Right lobe of liver (tissue), 6 donors: ENCODE measurements around the gene ANO9. TPM values are rescaled to one million over a fixed set of nuclear protein-coding genes. Genes with fewer than 3 reads are reported as not detected.

Experiments
- ATAC-seq, 4 donors: fragments of 200-7000 bp; cut with Tn5 transposase; one replicate each; pipeline ENCODE4 v1.9.1; 2020; ENCODE audit warnings: mild to moderate bottlenecking in 4 of 4, moderate library complexity in 4 of 4
- DNase-seq, 3 donors: peaks; one replicate each; pipeline ENCODE4 v3.0.0-alpha.2; 2020
- H3K27ac ChIP-seq, 3 donors: fragments of 200-600 bp; one replicate each; pipeline ENCODE4 v1.8.0; 2022
- H3K27me3 ChIP-seq, 2 donors: fragments of 200-600 bp; one replicate each; pipeline ENCODE4 v1.8.0; 2022
- H3K36me3 ChIP-seq, 4 donors: fragments of 200-600 bp; sonication (generic) in 1 of 4; one replicate each; pipeline versions ENCODE4 v1.5.1 to v1.8.0; 2017 to 2022; ENCODE audit warnings: control low read depth in 1 of 4
- H3K4me1 ChIP-seq, 4 donors: fragments of 200-600 bp; sonication (generic) in 1 of 4; one replicate each; pipeline versions ENCODE4 v1.5.1 to v1.8.0; 2017 to 2022; ENCODE audit warnings: control low read depth in 1 of 4
- H3K4me3 ChIP-seq, 3 donors: fragments of 200-600 bp; one replicate each; pipeline ENCODE4 v1.8.0; 2022
- H3K9me3 ChIP-seq, 4 donors: fragments of 200-600 bp; sonication (generic) in 1 of 4; one replicate each; pipeline versions ENCODE4 v1.5.1 to v1.8.0; 2017 to 2022; ENCODE audit warnings: control low read depth in 1 of 4
- CTCF ChIP-seq, 4 donors: fragments of 200-600 bp in 3 of 4; fragments of 450-650 bp in 1 of 4; IDR thresholded peaks; one replicate each; pipeline versions ENCODE4 v1.5.1 to v1.8.0; 2016 to 2022; ENCODE audit warnings: antibody characterized with exemption in 4 of 4, mild to moderate bottlenecking in 2 of 4
- POLR2A ChIP-seq: fragments of 450-650 bp; IDR thresholded peaks from one replicate; pipeline ENCODE4 v1.6.1; 2017; ENCODE audit warnings: antibody characterized with exemption, mild to moderate bottlenecking
- WGBS: methylation state at CpG from one replicate; pipeline ENCODE4 v1.1.6; 2018; ENCODE audit warnings: low coverage, low lambda C conversion rate; ENCODE audit not compliant: insufficient coverage; ENCODE audit errors: missing lambda C conversion rate; 5-methylcytosine and 5-hydroxymethylcytosine counted together
- intact Hi-C, 2 donors: fragments of 100-400 bp; cut with DNase I; formaldehyde crosslinking; loops; one replicate each; pipeline versions ENCODE4 v1.11.2 to v1.14.1; 2022
- small RNA-seq, 2 experiments: library from RNA; depleted of rRNA; stranded (forward); fragments of <200 nt; gene quantifications; one replicate each; pipeline ENCODE3, GENCODE V24; 2016
- total RNA-seq, 6 experiments: library from RNA; depleted of rRNA in 2 of 6; stranded (reverse); fragments of >200 nt in 2 of 6; fragmentation: NEBNext Ultra II Directional in 3 of 6; extraction: Animal tissue kit (Norgen Biotek cat#: 25700) in 3 of 6; gene quantifications; one replicate each; pipeline versions ENCODE4 v1.1.0 to v1.2.4, GENCODE V29; 2016 to 2023
- donor health status: DM: no; HTN: yes; CAD: no.
- donor health status: DM: no; HTN: no; CAD: no.
- donor health status: DM: no; HTN: no; CAD: no.
- donor health status: DM: no; HTN: yes; CAD: no.
- donor health status: DM: no; HTN: yes; CAD: no.

The ANO9 gene
- total RNA-seq, 6 experiments from 2014 or later = 0.09 to 1.0 (median 0.28) TPM; not detected in 1

GRCh38 chr11:369336-370018 lies 72.3 kb downstream of the ANO9 start, which contains the start of gene B4GALNT4:
TSS of gene B4GALNT4 (plus strand) at chr11:369499. CDS start at chr11:369804, 305 bp downstream.
- Histone ChIP-seq H3K9me3 (no peaks in the 10 kb centered on the region), H3K4me1 (no peaks in the 10 kb centered on the region), H3K4me3 (no peak within 1 kb of the TSS), H3K27me3 (peaks cover 0 to 10% of the 10 kb centered on the region in 2 donors), H3K36me3 (no peaks in the 10 kb centered on the region), H3K27ac (no peak within 1 kb of the TSS)
- TF ChIP-seq CTCF (IDR thresholded peaks at IDR 0.05) (no peak), POLR2A (no peak)
- intact Hi-C loops = loop anchor here (5.0 to 10.0 kb wide), 3 partner anchors 65 to 115 kb away; partner anchors contain the start of gene IFITM2 (in 1 of the 2)
- DNase-seq = peak in 1 of 3 donors; percentile 20
- 3% methylated on average over 34 of the region's 118 CpGs for WGBS
- ATAC-seq = no peak

GRCh38 chr11:368414-369335 lies 73.1 kb downstream of the ANO9 start:
- Histone ChIP-seq H3K27me3 (peaks cover 0 to 10% of the 10 kb centered on the region in 2 donors), H3K4me3 (no peak overlapping the region), H3K27ac (no peak overlapping the region), H3K36me3 (no peaks in the 10 kb centered on the region), H3K9me3 (no peaks in the 10 kb centered on the region), H3K4me1 (no peaks in the 10 kb centered on the region)
- ATAC-seq = peak in 2 of 4 donors; percentile 22 to 26
- peak in 1 of 3 donors; percentile 52 for DNase-seq
- TF ChIP-seq POLR2A (no peak), CTCF (IDR thresholded peaks at IDR 0.05) (no peak)
- intact Hi-C loops = loop anchor here (5.0 to 10.0 kb wide), 3 partner anchors 64 to 114 kb away; partner anchors contain the start of gene IFITM2 (in 1 of the 2)
- WGBS = 0% methylated on average over 12 of the region's 61 CpGs

- intact Hi-C loops = loop anchor here (5.0 to 10.0 kb wide), 3 partner anchors 63 to 113 kb away; partner anchors contain the start of gene IFITM2 (in 1 of the 2)
- DNase-seq (no peak), ATAC-seq (no peak)
- Histone ChIP-seq H3K27ac (no peak overlapping the region), H3K4me3 (no peak overlapping the region), H3K36me3 (no peaks in the 10 kb centered on the region), H3K4me1 (no peaks in the 10 kb centered on the region), H3K9me3 (no peaks in the 10 kb centered on the region), H3K27me3 (peaks cover 0 to 10% of the 10 kb centered on the region in 2 donors)
- 17% methylated on average over 3 of the region's 7 CpGs for WGBS
- no peak for TF ChIP-seq CTCF (IDR thresholded peaks at IDR 0.05)
- TF ChIP-seq POLR2A = no peak
Observed at GRCh38 chr11:367956-368413, 73.8 kb downstream of the ANO9 start.

Small RNA genes lying within 50 kb of the gene (small RNA-seq; reads per million reads assigned to genes)
- 0 to 0.26 reads per million in 2 experiments for gene RN7SL838P

Other genes with a start within 250 kb of the ANO9 start
- gene SCGB1C1, start 248.9 kb downstream of the ANO9 start, total RNA-seq = not detected
- 10 to 100 TPM; 17.2 to 28.9 (median 24.8) TPM for gene BET1L, start 234.6 kb downstream of the ANO9 start, total RNA-seq
- 10 to 100 TPM; 29.7 to 54.0 (median 32.4) TPM for gene RIC8A, start 234.3 kb downstream of the ANO9 start, total RNA-seq
- 10 to 100 TPM in 5 of 6 experiments, 1 to 10 TPM in 1; 9.2 to 22.0 (median 15.5) TPM for gene SIRT3, start 205.7 kb downstream of the ANO9 start, total RNA-seq
- 10 to 100 TPM; 46.1 to 71.5 (median 48.7) TPM for gene PSMD13, start 205.0 kb downstream of the ANO9 start, total RNA-seq
- 1 to 10 TPM in 4 of 6 experiments, under 1 TPM in 2; 0.22 to 6.2 (median 1.6) TPM for gene NLRP6, start 163.6 kb downstream of the ANO9 start, total RNA-seq
- gene PGGHG, start 152.9 kb downstream of the ANO9 start, total RNA-seq = 100 to 1,000 TPM in 1 of 6 experiments, 10 to 100 TPM in 4, 1 to 10 TPM in 1; 7.7 to 110 (median 13.8) TPM
- gene IFITM5, start 142.5 kb downstream of the ANO9 start, total RNA-seq = not detected
- gene IFITM2, start 134.2 kb downstream of the ANO9 start, total RNA-seq = 100 to 1,000 TPM; 157 to 624 (median 390) TPM
- 100 to 1,000 TPM in 2 of 6 experiments, 10 to 100 TPM in 4; 15.7 to 159 (median 72.5) TPM for gene IFITM1, start 128.0 kb downstream of the ANO9 start, total RNA-seq
- gene IFITM3, start 121.2 kb downstream of the ANO9 start, total RNA-seq = 1,000 to 10,000 TPM in 1 of 6 experiments, 100 to 1,000 TPM in 5; 445 to 1,124 (median 694) TPM
- gene B4GALNT4, start 72.5 kb downstream of the ANO9 start, total RNA-seq = under 1 TPM in 2 of 6 experiments, not detected in 4; 0.05 to 0.07 TPM
- gene PKP3, start 47.8 kb downstream of the ANO9 start, total RNA-seq = 1 to 10 TPM in 1 of 6 experiments, under 1 TPM in 2, not detected in 3; 0.43 to 1.5 (median 0.47) TPM
- 100 to 1,000 TPM in 2 of 6 experiments, 10 to 100 TPM in 4; 48.2 to 133 (median 66.3) TPM for gene SIGIRR, start 27.0 kb downstream of the ANO9 start, total RNA-seq
- gene PTDSS2, start 8.3 kb upstream of the ANO9 start, total RNA-seq = 10 to 100 TPM in 4 of 6 experiments, 1 to 10 TPM in 2; 8.4 to 21.9 (median 11.4) TPM
- 100 to 1,000 TPM in 2 of 6 experiments, 10 to 100 TPM in 4; 66.4 to 135 (median 76.2) TPM for gene RNH1, start 65.2 kb upstream of the ANO9 start, total RNA-seq
- 10 to 100 TPM in 5 of 6 experiments, 1 to 10 TPM in 1; 7.6 to 20.9 (median 14.8) TPM for gene HRAS, start 93.6 kb upstream of the ANO9 start, total RNA-seq
- gene LRRC56, start 95.5 kb upstream of the ANO9 start, total RNA-seq = 1 to 10 TPM in 1 of 6 experiments, under 1 TPM in 4, not detected in 1; 0.12 to 1.1 (median 0.71) TPM
- 10 to 100 TPM in 1 of 6 experiments, 1 to 10 TPM in 5; 4.7 to 14.7 (median 7.9) TPM for gene LMNTD2, start 118.7 kb upstream of the ANO9 start, total RNA-seq
- 10 to 100 TPM; 20.5 to 61.1 (median 39.5) TPM for gene RASSF7, start 119.0 kb upstream of the ANO9 start, total RNA-seq
- 10 to 100 TPM; 15.4 to 21.9 (median 20.3) TPM for gene PHRF1, start 134.5 kb upstream of the ANO9 start, total RNA-seq
- 10 to 100 TPM; 27.3 to 72.8 (median 47.7) TPM for gene IRF7, start 173.9 kb upstream of the ANO9 start, total RNA-seq
- gene CDHR5, start 182.9 kb upstream of the ANO9 start, total RNA-seq = 100 to 1,000 TPM in 2 of 6 experiments, 10 to 100 TPM in 4; 59.4 to 162 (median 80.7) TPM
- not detected for gene SCT, start 185.2 kb upstream of the ANO9 start, total RNA-seq
- gene DRD4, start 195.3 kb upstream of the ANO9 start, total RNA-seq = under 1 TPM in 4 of 6 experiments, not detected in 2; 0.31 to 0.90 (median 0.41) TPM